T-helper 9 cell (primary cell): ENCODE results near the gene SDHB.

Source experiments
- DNase-seq: peaks from one replicate; pipeline ENCODE4 v3.0.0-alpha.2; 2020

The SDHB gene

DNA sequence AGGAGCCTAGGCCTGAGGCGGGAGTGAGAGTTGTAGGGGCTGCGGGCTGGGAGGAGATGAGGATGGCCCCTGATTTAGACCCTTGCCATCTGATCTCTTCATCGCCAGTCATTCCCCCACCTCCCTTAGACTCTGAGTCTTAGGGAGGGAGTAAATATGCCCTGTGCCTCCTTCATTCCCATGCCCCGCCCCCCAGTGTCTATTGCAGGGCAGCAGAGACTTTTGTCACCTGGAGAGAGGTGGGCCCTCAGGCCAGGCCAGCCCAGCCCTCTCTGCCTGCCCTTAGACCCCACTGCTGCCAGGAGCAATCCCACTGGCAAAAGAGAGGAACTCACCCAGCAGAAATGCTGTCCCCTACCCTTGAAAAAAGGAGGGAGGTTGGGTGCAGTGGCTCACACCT lies 70.2 kb downstream of the SDHB start:
- DNase-seq = no peak

DNA sequence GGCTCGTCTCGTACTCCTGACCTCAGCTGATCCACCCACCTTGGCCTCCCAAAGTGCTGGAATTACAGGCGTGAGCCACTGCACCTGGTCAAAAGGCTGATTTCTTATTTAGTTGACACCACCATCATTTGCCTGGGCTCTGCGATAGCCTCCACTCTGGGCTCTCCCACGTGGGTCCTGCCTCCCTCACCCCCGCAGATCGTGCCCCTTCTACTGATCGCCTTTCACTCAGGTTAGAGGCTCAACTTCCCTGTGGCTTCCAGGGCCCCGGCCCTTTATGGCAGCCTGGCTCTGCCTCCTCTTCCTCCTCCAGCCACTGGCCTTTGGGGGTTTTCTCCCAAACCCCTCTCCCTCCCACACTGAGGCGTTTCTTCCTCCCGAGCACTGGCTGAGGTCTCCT lies 70.9 kb downstream of the SDHB start:
- no peak for DNase-seq

DNA sequence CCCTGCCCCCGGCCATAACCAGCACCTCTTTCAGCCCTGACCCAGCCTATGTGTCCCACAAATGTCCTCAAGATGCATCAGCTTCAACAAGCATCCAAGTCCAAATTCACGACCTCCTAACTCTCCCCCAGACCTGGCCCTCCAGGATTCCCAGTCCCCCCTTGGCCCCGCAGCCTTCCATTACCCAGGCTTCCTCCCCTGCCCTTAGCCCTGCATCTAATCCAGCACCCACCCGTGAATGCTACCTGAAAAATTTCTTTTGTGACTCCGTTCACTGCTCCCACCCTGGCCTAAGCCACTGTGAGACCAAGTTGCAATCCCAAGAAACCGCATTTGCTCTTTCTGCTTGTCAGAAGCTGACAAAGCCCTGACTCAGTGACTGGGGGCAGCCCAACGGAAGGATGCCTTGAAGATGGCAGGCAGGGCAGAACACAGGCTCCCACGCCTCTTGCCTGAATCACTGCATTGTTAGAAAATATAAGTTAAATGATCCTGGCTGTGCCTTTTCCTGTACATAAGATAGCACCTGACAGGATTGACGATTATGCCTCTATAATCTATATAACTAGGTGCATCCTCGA lies 72.5 kb downstream of the SDHB start:
- no peak for DNase-seq

DNA sequence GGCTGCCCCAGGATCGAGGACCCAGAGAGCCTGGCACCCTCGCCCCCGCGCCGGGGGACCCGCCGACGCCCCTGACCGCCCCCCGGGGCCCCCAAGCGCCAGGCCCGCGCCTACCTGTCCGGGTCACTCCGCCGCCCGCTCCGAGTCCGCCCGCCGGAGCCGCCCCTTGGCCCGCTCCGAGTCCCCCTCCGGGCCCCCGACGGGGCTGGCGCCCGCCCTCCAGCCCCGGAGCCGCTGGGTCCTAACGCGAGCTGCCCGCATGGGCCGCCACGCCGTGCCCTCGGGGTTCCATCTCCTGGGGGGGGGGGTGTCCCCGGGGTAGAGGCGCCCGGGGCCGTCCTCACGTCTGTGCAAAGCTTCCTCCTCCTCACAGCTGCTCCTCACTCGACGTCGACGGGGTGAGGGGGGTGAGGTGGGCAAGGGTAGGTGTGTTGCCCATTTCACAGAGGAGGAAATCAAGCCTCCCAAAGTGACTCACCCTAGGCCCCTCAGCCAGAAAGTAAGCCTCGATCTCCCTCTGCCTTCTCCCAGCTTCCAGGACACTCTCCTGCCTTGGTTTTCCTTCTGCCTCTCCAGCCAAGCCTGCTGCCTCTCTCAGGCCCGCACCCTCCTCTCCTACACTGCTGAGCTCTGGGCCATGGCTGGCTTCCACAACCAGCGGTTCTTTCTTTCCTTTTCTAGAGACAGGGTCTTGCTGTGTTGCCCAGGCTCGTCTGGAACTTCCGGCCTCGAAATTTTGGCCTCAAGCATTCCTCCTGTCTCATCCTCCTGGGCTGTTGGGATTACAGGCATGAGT lies 73.2 kb downstream of the SDHB start, which contains the start of gene MFAP2:
Gene MFAP2, minus strand, starts transcription at position 148 of the 796 bp plus-strand sequence. CDS start 2,347 bp downstream, outside the sequence.
- DNase-seq = no peak

DNA sequence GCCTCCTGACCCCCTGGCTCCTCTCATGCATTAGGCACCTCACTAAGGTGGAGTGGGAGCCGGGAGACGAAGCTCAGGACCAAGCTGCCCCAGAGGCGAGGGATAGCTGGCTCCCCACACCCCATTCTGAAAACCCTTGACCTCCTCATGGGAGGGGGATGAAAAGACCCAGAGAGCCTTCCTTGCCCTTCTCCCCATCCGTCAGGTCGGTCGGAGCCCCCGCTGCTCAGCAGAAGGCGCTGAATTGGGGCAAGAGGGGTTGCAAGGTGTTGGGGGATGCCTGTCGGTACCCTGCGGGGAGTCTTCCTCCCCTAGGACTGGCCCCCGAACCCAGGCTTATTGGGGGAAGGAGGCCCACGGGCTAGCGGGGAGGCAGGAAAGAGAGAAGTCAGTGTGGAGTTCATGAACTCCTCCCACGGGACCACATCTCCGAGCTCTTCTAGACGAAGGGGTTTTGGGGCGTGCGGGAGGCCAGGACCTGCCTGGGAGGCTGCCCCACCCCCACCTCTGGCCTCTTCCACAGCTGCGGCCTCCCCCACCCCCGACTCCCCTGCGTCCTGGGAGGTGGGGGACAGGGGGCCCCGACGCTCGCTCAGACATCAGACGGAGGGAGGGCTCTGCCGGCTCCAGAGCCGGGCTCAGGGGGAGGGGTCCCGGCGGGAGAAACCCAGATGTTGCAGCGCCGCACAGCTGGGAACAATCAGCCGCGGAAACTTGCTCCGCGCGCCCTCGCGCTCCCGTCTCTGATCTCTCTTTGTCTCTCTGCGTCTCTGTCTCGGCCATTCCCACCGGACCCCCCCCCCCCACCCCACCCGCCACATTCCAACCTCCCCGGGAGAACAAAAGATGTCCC lies 74.1 kb downstream of the SDHB start:
- no peak for DNase-seq

DNA sequence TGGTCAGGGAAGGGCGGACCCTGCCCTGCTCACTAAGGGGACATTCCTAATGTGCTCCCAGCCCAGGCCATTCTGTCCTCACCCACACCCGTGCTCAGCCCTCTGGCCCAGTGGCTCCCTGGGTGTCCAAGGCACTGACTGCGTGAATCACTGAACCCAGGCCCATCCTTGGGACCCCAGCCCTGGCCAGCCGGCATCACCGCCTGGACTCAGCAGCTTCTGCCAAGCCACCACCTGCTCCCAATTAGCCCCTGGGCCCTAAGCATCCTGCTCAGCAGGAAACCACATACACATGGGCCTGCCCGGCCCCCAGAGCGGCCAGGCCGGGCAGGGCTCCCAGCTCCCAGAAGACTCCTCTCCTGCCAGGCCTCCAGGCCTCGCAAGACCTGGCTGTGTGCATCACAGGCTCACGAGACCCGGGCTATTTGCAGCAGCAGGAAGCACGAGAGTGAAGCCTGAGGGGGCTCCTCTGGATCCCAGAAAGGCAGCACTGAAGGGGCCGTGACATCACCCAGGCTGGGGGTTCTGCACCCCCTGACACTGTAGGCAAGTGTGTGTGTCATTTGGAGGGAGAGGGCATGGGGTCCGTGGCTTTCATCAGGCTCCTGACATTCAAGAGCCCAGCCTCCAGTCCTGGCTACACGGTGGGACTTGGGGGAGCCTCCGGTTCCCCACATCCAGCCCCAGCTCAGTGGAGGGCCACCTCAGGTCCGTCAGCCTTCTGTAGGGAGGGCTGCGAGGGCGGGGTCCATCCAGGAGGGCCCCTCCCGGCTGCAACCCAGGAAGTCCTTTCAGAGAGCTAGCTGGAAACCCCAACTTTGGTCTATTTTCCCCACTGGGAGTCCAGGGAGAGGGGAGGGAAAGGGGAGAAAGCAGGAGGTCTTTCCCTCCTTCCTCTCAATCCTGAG lies 75.0 kb downstream of the SDHB start:
- no peak for DNase-seq

DNA sequence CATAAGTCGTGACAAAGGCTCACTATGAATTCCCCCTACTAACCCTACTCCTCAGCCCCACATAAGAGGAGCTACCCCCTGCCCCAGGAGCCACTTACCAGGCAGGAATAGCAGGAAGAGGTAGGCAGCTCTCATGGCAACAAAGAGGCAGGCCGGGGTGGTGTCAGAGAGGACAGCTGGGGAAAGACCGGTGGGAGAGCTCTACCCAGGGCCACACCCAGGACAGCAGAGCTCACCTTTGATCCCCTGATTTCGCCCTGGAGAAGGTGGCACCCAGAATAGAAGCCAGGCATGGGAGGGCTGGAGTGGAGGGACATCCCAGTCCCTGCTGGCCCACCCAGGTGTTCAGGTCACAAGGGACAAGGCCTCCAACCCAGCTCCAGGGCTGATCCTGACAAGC lies 75.7 kb downstream of the SDHB start:
- no peak for DNase-seq

DNA sequence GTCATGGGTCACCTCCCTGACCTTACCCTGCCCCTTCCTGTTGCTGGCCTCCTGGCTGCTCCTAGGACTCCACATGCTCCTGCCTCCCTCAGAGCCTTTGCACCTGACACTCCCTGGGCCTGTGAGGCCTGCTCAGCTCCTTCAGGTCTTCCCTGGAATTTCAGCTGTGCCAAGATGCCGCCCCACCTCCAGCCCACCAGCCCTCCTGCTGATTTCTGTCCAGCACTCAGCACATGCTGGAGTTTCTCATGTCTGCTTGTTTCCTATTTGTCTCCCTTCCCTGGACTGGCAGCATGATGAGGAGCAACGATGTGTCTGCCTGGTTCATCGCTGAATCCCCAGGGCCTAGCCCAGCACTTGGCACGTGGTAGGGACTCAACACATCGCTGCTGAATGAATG lies 76.5 kb downstream of the SDHB start:
- DNase-seq = no peak

DNA sequence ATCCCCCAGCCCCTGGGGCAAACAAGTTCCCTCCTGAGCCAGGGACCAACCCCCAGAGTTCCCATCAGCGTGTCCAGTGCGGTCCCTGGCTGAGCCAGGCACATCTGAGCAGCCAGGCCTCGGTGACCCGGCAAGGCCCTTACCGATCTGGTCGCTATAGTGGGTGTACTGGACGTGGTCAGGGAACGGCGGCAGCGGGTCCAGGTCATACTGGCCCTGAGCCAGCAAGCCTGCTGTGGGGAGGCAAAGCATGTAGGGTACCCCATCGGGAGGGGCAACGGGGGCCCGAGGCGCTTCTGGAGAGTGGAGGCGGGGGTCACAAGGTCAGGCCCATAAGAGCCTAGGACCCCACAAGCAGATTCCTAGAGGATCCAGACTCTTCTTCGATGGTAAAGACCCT lies 76.9 kb downstream of the SDHB start:
- no peak for DNase-seq

DNA sequence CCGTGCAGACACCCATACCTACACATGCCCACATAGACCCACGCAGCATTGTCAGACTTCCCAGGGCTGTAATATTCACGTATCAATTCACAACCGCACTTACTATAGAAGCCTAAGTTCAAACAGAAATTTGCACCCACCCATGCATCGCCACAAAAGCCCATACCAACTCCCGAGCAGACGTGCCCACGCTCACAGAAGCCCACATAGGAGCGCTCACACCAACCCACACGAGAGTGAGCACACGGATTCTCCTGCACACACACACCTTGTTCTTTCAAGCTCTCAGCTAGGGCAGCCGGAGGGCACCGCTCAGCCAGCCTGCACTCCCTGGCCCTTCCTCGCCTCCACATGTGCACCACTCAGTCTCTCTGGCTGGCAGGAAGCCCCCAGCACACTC lies 78.0 kb downstream of the SDHB start:
- no peak for DNase-seq

DNA sequence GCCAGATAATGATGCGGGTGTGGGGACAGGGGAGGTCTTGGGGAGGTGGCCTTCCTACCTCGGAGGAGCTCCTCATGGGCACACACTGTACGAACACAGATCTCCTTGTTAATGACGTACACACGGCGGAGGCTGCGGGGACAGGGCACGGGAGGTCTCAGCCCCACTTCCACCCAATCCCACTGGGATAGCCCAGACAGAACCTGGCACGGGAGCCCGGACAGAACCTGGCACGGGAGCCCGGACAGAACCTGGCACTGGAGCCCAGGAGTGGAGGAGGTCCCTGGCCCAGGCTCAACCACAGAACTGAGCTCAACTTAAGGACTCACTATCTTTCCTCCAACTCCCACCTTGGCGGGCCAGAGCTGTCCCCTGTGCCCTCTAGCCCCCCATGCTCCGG lies 78.6 kb downstream of the SDHB start:
- no peak for DNase-seq

DNA sequence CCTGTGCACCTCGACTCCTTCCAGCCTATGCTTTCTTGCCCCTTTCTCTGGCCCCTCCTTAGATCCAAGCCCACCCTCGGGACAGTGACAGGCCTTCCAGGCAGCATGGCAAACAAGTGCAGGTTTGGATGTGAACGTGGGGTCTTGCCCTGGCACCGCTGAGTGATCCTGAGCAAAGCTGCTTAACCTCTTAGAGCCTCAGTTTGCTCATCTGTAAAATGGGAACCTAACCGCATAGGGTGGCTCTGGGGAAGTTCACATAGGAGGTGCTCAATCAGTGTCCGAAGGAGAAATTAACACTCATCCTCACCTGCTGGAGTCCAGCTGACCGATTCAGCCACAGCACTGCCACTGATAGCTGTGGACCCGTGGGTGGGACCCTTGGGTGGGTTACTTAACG lies 80.6 kb downstream of the SDHB start:
- DNase-seq = no peak

DNA sequence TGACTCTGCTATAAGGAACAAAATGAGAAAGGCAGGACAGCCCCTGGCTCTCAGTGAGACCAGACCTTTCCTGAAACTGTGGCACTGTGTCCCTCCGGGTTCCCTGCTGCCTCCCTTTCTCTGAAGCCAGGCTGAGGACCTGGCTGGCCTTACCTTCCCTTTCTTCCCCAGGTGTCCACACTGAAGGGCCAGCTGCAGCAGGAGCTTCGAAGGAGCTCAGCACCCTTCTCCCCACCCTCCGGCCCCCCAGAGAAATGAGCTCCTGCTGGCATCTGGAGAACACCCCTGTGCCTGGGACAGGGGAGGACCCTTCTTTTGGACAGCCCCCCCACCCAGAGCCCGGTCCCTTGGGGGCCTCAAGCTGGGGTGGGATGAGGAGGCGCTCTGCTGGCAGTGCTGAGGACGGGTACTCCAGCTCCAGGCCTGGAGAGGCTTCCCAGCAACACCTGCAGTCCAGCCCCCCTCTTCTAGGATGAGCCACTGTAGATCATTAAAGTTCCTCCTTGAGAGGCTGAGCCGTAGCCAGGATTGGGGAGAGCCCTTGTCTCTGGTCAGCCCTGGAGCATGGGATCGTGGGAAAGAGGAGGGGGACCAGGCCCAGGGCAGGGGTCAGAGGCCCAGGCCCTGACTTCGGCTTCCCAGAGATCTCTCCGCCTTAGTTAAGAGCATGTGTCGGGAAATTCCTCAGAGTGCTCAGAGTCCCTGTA lies 81.5 kb downstream of the SDHB start:
- DNase-seq = no peak

DNA sequence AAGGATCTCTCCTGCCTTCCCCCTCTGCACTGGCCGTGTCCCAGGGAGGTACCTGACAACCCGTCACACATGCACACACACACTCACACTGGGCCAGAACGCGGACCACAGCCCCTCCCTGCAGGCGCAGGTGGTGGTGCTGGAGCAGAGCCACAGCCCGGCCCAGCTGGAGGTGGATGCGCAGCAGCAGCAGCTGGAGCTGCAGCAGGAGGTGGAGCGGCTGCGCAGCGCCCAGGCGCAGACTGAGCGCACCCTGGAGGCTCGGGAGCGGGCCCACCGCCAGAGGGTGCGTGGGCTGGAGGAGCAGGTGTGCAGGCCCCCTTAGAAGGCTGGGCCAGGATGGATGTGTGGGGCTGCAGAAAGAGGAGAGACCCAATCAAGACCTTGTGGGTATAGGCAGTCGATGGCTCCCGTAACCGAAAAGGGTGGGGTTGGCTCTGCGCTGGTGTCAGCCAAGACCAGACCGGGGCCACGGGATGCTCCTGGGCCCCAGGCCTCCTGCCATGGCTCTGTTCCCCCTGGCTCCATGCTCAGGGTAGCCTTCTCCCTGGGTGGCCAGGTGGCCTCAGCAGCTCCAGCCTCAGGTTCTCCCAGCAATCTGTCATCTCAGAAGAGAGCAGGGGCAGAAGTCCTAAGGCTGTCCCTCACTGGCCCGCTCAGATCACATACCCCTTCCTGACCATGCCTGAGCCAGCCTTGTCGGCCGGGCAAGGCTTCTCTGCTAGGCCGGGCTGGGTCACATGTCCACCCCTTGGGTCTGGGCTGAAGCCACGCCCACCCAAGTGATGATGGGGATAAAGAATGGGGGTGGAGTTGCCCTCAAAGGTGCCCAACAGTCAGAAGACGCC lies 82.3 kb downstream of the SDHB start:
- no peak for DNase-seq

DNA sequence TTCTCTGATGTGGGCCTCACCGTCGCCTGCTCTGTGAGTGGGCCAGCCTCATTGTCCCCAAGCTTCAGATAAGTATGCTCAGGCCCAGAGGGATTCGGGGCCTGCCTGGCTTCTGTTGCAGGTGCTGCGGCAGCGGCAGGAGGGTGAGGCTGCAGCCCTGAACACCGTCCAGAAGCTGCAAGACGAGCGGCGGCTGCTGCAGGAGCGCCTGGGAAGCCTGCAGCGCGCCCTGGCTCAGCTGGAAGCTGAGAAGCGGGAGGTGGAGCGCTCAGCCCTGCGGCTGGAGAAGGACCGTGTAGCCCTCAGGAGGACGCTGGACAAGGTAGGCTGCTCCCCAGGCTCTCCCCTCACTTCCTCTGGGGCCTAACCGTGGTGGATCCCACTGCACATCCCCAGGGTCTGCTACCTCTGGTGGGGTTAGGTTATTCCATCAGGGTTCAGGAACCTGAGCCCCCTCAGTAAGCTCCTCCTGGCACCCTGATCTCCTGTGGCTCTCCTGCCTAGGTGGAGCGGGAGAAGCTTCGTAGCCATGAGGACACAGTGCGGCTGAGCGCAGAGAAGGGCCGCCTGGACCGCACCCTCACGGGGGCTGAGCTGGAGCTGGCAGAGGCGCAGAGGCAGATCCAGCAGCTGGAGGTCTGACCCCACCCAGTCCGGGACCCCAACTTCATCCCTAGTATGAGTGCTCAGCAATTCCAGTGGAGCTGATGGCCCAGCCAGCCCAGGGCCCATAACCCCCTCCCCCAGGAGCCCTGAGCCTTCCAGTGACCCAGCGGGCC lies 83.5 kb downstream of the SDHB start:
- DNase-seq = no peak

DNA sequence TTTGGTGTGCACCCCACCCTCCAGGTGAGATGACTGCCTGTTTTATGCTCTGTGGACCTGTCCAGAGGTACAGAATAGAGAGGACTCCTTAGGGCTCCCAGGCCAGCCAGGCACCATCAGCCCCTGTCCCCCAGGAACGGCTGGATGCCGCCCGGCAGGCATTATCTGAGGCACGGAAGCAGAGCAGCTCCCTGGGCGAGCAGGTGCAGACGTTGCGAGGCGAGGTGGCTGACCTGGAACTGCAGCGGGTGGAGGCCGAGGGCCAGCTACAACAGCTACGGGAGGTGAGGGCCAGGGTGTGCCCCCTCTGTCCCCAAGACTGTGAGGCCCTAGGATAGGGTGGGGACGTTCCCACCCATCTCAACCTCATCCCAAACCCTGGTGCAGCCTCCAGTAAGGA lies 84.2 kb downstream of the SDHB start:
- DNase-seq = no peak

DNA sequence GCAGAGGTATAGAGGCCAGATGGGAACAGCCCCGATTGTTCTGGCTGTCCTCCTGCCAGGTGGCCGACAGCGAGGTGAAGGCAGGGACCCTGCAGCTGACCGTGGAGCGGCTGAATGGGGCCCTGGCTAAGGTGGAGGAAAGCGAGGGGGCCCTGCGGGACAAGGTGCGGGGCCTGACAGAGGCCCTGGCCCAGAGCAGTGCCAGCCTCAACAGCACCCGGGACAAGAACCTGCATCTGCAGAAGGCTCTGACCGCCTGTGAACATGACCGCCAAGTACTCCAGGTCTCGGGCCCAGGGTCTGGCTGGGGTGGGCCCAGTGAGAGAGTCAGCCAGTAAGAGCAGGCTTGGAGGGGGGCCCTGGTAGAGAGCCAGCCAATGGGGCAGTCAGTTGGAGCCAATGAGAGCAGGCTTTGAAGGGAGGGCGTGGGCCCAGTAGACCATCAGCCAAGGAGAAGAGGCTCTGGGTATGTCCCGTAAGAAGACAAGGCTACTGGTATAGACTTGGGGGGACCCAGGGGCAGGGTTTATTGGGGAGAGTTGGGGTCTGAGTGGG lies 84.7 kb downstream of the SDHB start:
- no peak for DNase-seq
